Measurements from ENCODE around the gene CADM1.

GRCh38 chr11:115263799-115264656 lies 240.2 kb downstream of the CADM1 start:
- TF ChIP-seq CTCF (IDR thresholded peaks at IDR 0.05; ENCODE audit: borderline replicate concordance, extremely low read depth, low read length, poor library complexity, severe bottlenecking) (no peak), EZH2 (IDR thresholded peaks at IDR 0.05; ENCODE audit: borderline replicate concordance, low read depth, low read length, severe bottlenecking) (no peak)

Measured in DND-41 (cell line).